K562 (cell line): ENCODE data around the gene MEX3A. TPM values are rescaled to one million over a fixed set of nuclear protein-coding genes. Genes with fewer than 3 reads are reported as not detected.

Experiments
- ATAC-seq: fragments of 200-7000 bp; cut with Tn5 transposase; 3 replicates; pipeline ENCODE4 v1.9.1; 2020; ENCODE audit warnings: moderate library complexity
- BruUV-seq: library from RNA; stranded (reverse); fragments of 400-500 nt; replicated peaks from 2 replicates; lab custom pipeline; 2021; lab: Mats Ljungman, UMichigan
- CTCF ChIA-PET: fragments of 300-600 bp; formaldehyde crosslinking; extraction: SDS; loops from one replicate; lab custom pipeline; 2021; ENCODE audit warnings: low intra/inter-chr PET ratio; lab: Yijun Ruan, JAX
- POLR2A ChIA-PET: fragments of 300-600, 350-650 bp; sonication (Branson Sonifier 250); formaldehyde crosslinking; extraction: SDS; loops from one replicate; lab custom pipeline; 2021; ENCODE audit warnings: antibody characterized with exemption, inconsistent platforms; lab: Yijun Ruan, JAX
- DNase-seq, 4 experiments: peaks; one replicate each; pipeline versions ENCODE4 v3.0.0 to v3.0.0-alpha.2; 2011 to 2018; ENCODE audit warnings: low spot score in 3 of 4, mixed read lengths in 3 of 4; ENCODE audit errors: extremely low read depth in 1 of 4
- FAIRE-seq: peaks from 2 replicates; lab custom pipeline; 2011; peaks lifted over from hg19 to GRCh38; lab: Jason Lieb, UNC
- H2AFZ ChIP-seq: 2 replicates; pipeline ENCODE4 v1.6.0; 2011; ENCODE audit warnings: low read depth, low read length, control low read depth, inconsistent platforms
- H3K27ac ChIP-seq: fragments of 200-600 bp; 3 replicates; pipeline ENCODE4 v1.8.0; 2011; ENCODE audit warnings: low read depth, mild to moderate bottlenecking, control low read depth, inconsistent platforms, low read length, moderate library complexity, mixed read lengths; ENCODE audit errors: extremely low read depth
- H3K27me3 ChIP-seq, 2 experiments: fragments of 300-600 bp in 1 of 2; 2 replicates in 1 of 2; 3 replicates in 1 of 2; pipeline versions ENCODE4 v1.6.0 to v1.8.0; 2011; ENCODE audit warnings: inconsistent platforms in 2 of 2, low read length in 2 of 2, mild to moderate bottlenecking in 1 of 2, mixed read lengths in 1 of 2, moderate library complexity in 1 of 2; ENCODE audit not compliant: control insufficient read depth in 2 of 2, insufficient read depth in 2 of 2
- H3K36me3 ChIP-seq: fragments of 300-600 bp; 3 replicates; pipeline ENCODE4 v1.8.0; 2011; ENCODE audit warnings: mild to moderate bottlenecking, low read length, inconsistent platforms; ENCODE audit not compliant: control insufficient read depth, insufficient read depth
- H3K4me1 ChIP-seq, 2 experiments: fragments of 200-600 bp in 1 of 2; replicated peaks in 1 of 2; 2 replicates in 1 of 2; 3 replicates in 1 of 2; pipeline versions ENCODE4 v1.5.1 to v1.8.0; 2011; ENCODE audit warnings: inconsistent platforms in 2 of 2, low read length in 2 of 2, mild to moderate bottlenecking in 1 of 2, mixed read lengths in 1 of 2, moderate library complexity in 1 of 2; ENCODE audit not compliant: control insufficient read depth in 2 of 2, insufficient read depth in 2 of 2
- H3K4me2 ChIP-seq: 2 replicates; pipeline ENCODE4 v1.6.1; 2011; ENCODE audit warnings: low read length, control low read depth, inconsistent platforms, mixed read lengths; ENCODE audit not compliant: insufficient read depth
- H3K4me3 ChIP-seq: fragments of 200-600 bp; sonication (generic), shearing (Covaris generic); 2 replicates; pipeline ENCODE4 v1.5.1; 2016; ENCODE audit warnings: control low read depth, inconsistent platforms
- H3K79me2 ChIP-seq: fragments of 200-600 bp; 3 replicates; pipeline ENCODE4 v1.8.0; 2011; ENCODE audit warnings: low read length, inconsistent platforms; ENCODE audit not compliant: control insufficient read depth, insufficient read depth
- H3K9ac ChIP-seq, 2 experiments: 2 replicates each; pipeline versions ENCODE4 v1.6.0 to v1.6.1; 2011; ENCODE audit warnings: low read depth in 2 of 2, low read length in 2 of 2, control low read depth in 1 of 2, inconsistent platforms in 1 of 2, mild to moderate bottlenecking in 1 of 2, mixed read lengths in 1 of 2; ENCODE audit not compliant: insufficient read depth in 1 of 2
- H3K9me1 ChIP-seq: one replicate; pipeline ENCODE4 v1.6.0; 2011; ENCODE audit warnings: inconsistent platforms, mild to moderate bottlenecking, low read length, moderate library complexity; ENCODE audit not compliant: control insufficient read depth, insufficient read depth
- H3K9me3 ChIP-seq: replicated peaks from 2 replicates; pipeline ENCODE4 v1.5.1; 2011; ENCODE audit warnings: low read depth, low read length, inconsistent platforms; ENCODE audit not compliant: control insufficient read depth, insufficient read depth
- H4K20me1 ChIP-seq: replicated peaks from 2 replicates; pipeline ENCODE4 v1.6.1; 2011; ENCODE audit warnings: low read length, inconsistent platforms, mixed read lengths; ENCODE audit not compliant: control insufficient read depth, insufficient read depth
- BHLHE40 ChIP-seq: IDR thresholded peaks from 2 replicates; pipeline ENCODE4 v1.6.1; 2011; ENCODE audit warnings: low read length, improper control_type of control experiment
- FOXJ2 ChIP-seq: fragments of 200-800 bp; sonication (Bioruptor generic); IDR thresholded peaks from 2 replicates; pipeline ENCODE4 v1.6.1; 2016; ENCODE audit warnings: missing genetic modification characterization, missing compliant biosample characterization
- GABPA ChIP-seq: fragments of 200-800 bp; sonication (Bioruptor generic); conservative IDR thresholded peaks from 2 replicates; pipeline ENCODE4 v1.6.1; 2016; ENCODE audit warnings: low read depth, missing genetic modification characterization, missing compliant biosample characterization
- GABPB2 ChIP-seq: fragments of 250-450 bp; sonication (Bioruptor Pico); conservative IDR thresholded peaks from 2 replicates; pipeline ENCODE4 v1.5.1; 2021; ENCODE audit warnings: mild to moderate bottlenecking
- HNRNPK ChIP-seq: fragments of 200-400 bp; formaldehyde crosslinking; IDR thresholded peaks from one replicate; pipeline ENCODE4 v1.6.1; 2018; ENCODE audit warnings: mild to moderate bottlenecking, low read depth, low read length; ENCODE audit not compliant: poor library complexity, severe bottlenecking
- KDM2B ChIP-seq: fragments of 250-450 bp; sonication (Bioruptor Pico); IDR thresholded peaks from 2 replicates; pipeline ENCODE4 v1.8.0; 2021; ENCODE audit warnings: mild to moderate bottlenecking, moderate library complexity
- KLF16 ChIP-seq: IDR thresholded peaks from 2 replicates; pipeline ENCODE4 v1.6.1; 2016; ENCODE audit warnings: antibody characterized with exemption
- POLR3A ChIP-seq: IDR thresholded peaks from 2 replicates; pipeline ENCODE4 v1.6.1; 2011; ENCODE audit warnings: borderline replicate concordance, mild to moderate bottlenecking, moderate library complexity; ENCODE audit not compliant: insufficient read length, insufficient read depth; ENCODE audit errors: extremely low read depth
- PTBP1 ChIP-seq: fragments of 200-400 bp; formaldehyde crosslinking; IDR thresholded peaks from 2 replicates; pipeline ENCODE4 v1.6.1; 2017; ENCODE audit warnings: low read depth, low read length
- RBM39 ChIP-seq: fragments of 200-400 bp; formaldehyde crosslinking; optimal IDR thresholded peaks from 2 replicates; pipeline ENCODE3; 2018; ENCODE audit warnings: low read depth, low read length
- RNF2 ChIP-seq: sonication (generic); IDR thresholded peaks from 2 replicates; pipeline ENCODE4 v1.6.1; 2016
- WHSC1 ChIP-seq: IDR thresholded peaks from one replicate; pipeline ENCODE4 v1.6.1; 2012; ENCODE audit warnings: low read length, control low read depth, inconsistent platforms
- YY1 ChIP-seq, 3 experiments: IDR thresholded peaks; 2 replicates each; pipeline ENCODE4 v1.6.1; 2011; ENCODE audit warnings: low read length in 2 of 3, mild to moderate bottlenecking in 2 of 3, moderate library complexity in 2 of 3, borderline replicate concordance in 1 of 3, control low read depth in 1 of 3, low read depth in 1 of 3; ENCODE audit not compliant: insufficient read depth in 3 of 3, insufficient replicate concordance in 2 of 3, control insufficient read depth in 1 of 3, insufficient read length in 1 of 3; ENCODE audit errors: extremely low read depth in 1 of 3
- WGBS: fragments of 100-300 bp; shearing (Covaris generic); methylation state at CpG from one replicate; pipeline ENCODE4 v1.1.6; 2016; ENCODE audit warnings: low coverage, mixed read lengths; ENCODE audit not compliant: insufficient coverage; ENCODE audit errors: missing lambda C conversion rate; 5-methylcytosine and 5-hydroxymethylcytosine counted together
- in situ Hi-C: fragments of 300-500 bp; cut with MboI; formaldehyde crosslinking; loops from 4 replicates; pipeline ENCODE4 v1.15.0; 2018; ENCODE audit warnings: inconsistent platforms, mixed read lengths
- intact Hi-C: fragments of 100-400 bp; cut with micrococcal nuclease; formaldehyde crosslinking; loops from 2 replicates; pipeline ENCODE4 v1.14.2; 2022
- polyA plus RNA-seq, 8 experiments: library from polyadenylated mRNA; depleted of rRNA in 4 of 8; stranded (reverse) in 5 of 8; unstranded in 3 of 8; fragments of >200 nt; fragmentation: Nextera tagmentation in 2 of 8; fragmentation: Illumina TruSeq in 1 of 8; extraction: Ambion mirVana in 2 of 8; extraction: Trizol in 1 of 8; gene quantifications; 2 replicates each; pipeline versions ENCODE4 v1.2.1 to v1.2.3, GENCODE V29; 2011 to 2014; ENCODE audit warnings: inconsistent platforms in 1 of 8, missing spikeins in 1 of 8
- total RNA-seq, 7 experiments: library from RNA; depleted of rRNA in 6 of 7; stranded (reverse); fragments of >200 nt in 6 of 7; fragmentation: Illumina TruSeq in 2 of 7; extraction: Trizol in 2 of 7; gene quantifications; 2 replicates each; pipeline versions ENCODE4 v1.2.1 to v1.2.3, GENCODE V29; 2011 to 2021; ENCODE audit warnings: low replicate concordance in 1 of 7
- TF ChIP-seq, protein P1 (sequence below): fragments of 450-650 bp; formaldehyde crosslinking; IDR thresholded peaks from 2 replicates; pipeline ENCODE4 v1.4.0; 2020; ENCODE audit warnings: mild to moderate bottlenecking, moderate library complexity
- TF ChIP-seq, protein P2 (sequence below): sonication (generic); formaldehyde crosslinking; IDR thresholded peaks from 2 replicates; pipeline ENCODE4 v1.9.0; 2022; ENCODE audit warnings: mild to moderate bottlenecking, missing genetic modification reagents

MEX3A gene
- total and polyA plus RNA-seq, 9 of the 15 experiments (the other 6 are each of a cell fraction or from before 2014, with no cell fraction given): 0.36 to 13.7 (median 5.2) TPM

DNA sequence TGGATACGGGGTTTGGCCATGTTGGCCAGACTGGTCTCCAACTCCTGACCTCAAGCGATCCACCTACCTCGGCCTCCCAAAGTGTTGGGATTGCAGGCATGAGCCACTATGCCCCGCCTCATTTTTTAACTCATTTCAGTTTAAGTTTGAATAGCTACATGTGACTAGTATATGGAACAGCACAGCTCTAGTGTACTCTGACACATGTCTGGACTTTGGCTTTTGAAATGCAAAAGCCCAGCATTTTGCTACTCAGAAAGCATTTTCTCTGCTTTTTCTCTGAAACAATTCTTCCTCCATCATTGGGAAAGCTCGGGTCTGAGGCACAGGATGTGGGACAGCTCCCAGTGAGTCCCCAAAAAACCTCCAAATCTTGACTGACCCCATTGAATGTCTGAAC lies 57.5 kb downstream of the MEX3A start:
- ATAC-seq: no peak
- Histone ChIP-seq H3K27ac (no peak overlapping the region), H3K9me3 (no peaks in the 10 kb centered on the region), H3K27me3 (no peaks in the 10 kb centered on the region), H3K9ac (no peak overlapping the region; a peak in 1 of 4 replicates), H3K4me3 (no peak overlapping the region), H3K9me1 (no peaks in the 10 kb centered on the region), H3K36me3 (peaks cover under 1% of the 10 kb centered on the region; the same call in 1 of the 3 replicates), H3K79me2 (peaks cover 10% of the 10 kb centered on the region), H2AFZ (peak overlapping the region; percentile 41; the same call in 1 of the 2 replicates), H3K4me2 (no peak overlapping the region), H3K4me1 (peaks cover 7 to 8% of the 10 kb centered on the region in 2 experiments; a peak in 3 of 5 replicates), H4K20me1 (no peaks in the 10 kb centered on the region)
- intact Hi-C loops (loop anchor here (5.0 kb wide), 1 partner anchor 42 kb away; no protein-coding TSS in a partner anchor), in situ Hi-C loops (no loop called here)
- ChIA-PET CTCF (no interaction called here), POLR2A (interaction anchor here (0.6 to 1.2 kb wide), 4 partner anchors 18 to 90 kb away, joined by 3 read pairs; partner anchors contain the start of gene KHDC4)
- BruUV-seq: no TSS peak
- TF ChIP-seq FOXJ2 (tag) (no peak), HNRNPK (no peak), WHSC1 (no peak), GABPB2 (CRISPR knock-in tag) (no peak), POLR3A (no peak), RBM39 (no peak), KLF16 (no peak), YY1 (IDR thresholded peaks at IDR 0.05; ENCODE audit: borderline replicate concordance in 1 of 3, control insufficient read depth in 1 of 3, extremely low read depth in 1 of 3, insufficient read depth in 3 of 3, insufficient read length in 1 of 3, insufficient replicate concordance in 2 of 3, low read depth in 1 of 3, low read length in 2 of 3) (no peak), PTBP1 (no peak), KDM2B (CRISPR knock-in tag) (no peak), RNF2 (no peak), GABPA (tag) (no peak), BHLHE40 (no peak)
- TF ChIP-seq, protein P1, sequence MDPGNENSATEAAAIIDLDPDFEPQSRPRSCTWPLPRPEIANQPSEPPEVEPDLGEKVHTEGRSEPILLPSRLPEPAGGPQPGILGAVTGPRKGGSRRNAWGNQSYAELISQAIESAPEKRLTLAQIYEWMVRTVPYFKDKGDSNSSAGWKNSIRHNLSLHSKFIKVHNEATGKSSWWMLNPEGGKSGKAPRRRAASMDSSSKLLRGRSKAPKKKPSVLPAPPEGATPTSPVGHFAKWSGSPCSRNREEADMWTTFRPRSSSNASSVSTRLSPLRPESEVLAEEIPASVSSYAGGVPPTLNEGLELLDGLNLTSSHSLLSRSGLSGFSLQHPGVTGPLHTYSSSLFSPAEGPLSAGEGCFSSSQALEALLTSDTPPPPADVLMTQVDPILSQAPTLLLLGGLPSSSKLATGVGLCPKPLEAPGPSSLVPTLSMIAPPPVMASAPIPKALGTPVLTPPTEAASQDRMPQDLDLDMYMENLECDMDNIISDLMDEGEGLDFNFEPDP (CRISPR knock-in tag): no peak
- TF ChIP-seq, protein P2, sequence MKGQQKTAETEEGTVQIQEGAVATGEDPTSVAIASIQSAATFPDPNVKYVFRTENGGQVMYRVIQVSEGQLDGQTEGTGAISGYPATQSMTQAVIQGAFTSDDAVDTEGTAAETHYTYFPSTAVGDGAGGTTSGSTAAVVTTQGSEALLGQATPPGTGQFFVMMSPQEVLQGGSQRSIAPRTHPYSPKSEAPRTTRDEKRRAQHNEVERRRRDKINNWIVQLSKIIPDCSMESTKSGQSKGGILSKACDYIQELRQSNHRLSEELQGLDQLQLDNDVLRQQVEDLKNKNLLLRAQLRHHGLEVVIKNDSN (CRISPR knock-in tag): no peak
- FAIRE-seq: no peak
- DNase-seq: no peak
- 37% methylated on average over 5 of the region's 5 CpGs for WGBS
